Body of pancreas (tissue), 4 donors: ENCODE results near the gene CFAP97D1.

ENCODE experiments used
- POLR2A ChIP-seq, 3 donors: fragments of 450-650 bp; IDR thresholded peaks; one replicate each; pipeline ENCODE4 v1.6.1; 2016; ENCODE audit warnings: antibody characterized with exemption in 3 of 3, mild to moderate bottlenecking in 2 of 3
- TF ChIP-seq, protein P1 (sequence below), 7 experiments: fragments of 450-650 bp in 4 of 7; fragments of 200-600 bp in 3 of 7; sonication (generic) in 3 of 7; IDR thresholded peaks; one replicate each; pipeline ENCODE4 v1.5.1; 2016 to 2019; ENCODE audit warnings: antibody characterized with exemption in 7 of 7

- TF ChIP-seq, protein P1, sequence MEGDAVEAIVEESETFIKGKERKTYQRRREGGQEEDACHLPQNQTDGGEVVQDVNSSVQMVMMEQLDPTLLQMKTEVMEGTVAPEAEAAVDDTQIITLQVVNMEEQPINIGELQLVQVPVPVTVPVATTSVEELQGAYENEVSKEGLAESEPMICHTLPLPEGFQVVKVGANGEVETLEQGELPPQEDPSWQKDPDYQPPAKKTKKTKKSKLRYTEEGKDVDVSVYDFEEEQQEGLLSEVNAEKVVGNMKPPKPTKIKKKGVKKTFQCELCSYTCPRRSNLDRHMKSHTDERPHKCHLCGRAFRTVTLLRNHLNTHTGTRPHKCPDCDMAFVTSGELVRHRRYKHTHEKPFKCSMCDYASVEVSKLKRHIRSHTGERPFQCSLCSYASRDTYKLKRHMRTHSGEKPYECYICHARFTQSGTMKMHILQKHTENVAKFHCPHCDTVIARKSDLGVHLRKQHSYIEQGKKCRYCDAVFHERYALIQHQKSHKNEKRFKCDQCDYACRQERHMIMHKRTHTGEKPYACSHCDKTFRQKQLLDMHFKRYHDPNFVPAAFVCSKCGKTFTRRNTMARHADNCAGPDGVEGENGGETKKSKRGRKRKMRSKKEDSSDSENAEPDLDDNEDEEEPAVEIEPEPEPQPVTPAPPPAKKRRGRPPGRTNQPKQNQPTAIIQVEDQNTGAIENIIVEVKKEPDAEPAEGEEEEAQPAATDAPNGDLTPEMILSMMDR (IDR thresholded peaks at IDR 0.05), result no peak
- no peak for TF ChIP-seq POLR2A (IDR thresholded peaks at IDR 0.05)
These were observed 10.4 kb upstream of the CFAP97D1 start for GRCh38 chr17:43769859-43770258.
